ENCODE measurements around the gene BICRAL.

The BICRAL gene

DNA sequence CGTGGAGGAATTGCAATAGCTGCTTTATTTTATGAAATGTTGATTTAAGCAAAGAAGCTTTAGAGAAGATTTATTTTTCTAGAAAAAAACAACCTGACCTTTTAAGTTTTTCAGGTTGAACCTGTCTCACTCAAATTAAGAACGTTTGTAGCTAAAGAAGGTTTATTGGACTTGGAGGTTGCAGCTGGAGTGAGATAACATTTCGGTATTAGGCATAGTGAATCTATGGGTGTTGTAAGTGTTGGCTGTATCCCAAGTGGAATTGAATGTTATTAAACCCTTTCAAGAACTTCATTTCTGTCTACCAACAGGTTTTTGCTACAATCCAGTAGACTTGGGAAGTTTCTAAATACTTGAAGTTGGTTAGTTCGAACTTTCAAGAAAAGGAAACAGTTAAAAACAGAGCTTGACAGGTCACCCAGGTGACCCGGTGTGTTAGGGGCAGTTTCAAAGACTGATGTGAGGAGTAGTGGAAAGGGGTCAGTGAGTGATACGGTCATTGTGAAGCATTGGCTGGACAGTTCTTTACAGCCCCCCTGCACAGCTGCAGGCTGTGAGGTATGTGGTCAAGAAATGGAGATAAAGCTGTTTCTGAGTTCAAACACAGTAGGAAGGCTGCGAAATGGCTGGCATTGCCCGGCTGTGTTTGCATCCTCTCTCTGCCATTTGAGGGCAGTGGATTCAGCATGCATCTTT lies 33.5 kb upstream of the BICRAL start:
- in situ Hi-C loops (cut with HindIII; ENCODE audit: low pct_unique_long_range_greater_than_20kb, low sequenced_read_pairs), result no loop called here
- no peak for TF ChIP-seq JUND (IDR thresholded peaks at IDR 0.05; ENCODE audit: low read depth)
- DNase-seq (ENCODE audit: low read depth in 1 of 2, low spot score in 1 of 2), result no peak

DNA sequence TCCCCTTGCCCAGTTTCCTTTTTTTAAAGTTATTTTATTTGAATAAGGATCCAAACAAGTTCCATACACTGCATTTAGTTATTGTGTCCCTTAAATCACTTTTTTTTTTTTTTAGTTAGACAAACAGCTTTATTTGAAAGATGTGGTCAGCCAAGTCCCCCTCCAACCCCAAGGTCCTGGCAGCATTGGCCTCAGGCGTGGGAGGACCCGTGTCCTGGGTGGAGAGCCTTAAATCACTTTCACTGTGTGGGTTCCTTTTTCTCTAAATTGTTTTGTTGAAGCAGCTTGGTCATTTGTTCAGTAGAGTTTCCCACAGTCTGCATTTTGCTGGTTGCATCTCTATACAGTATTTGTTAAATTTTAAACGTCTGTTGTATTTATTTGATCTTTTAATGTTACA lies 30.8 kb upstream of the BICRAL start:
- DNase-seq (ENCODE audit: low read depth in 1 of 2, low spot score in 1 of 2), result no peak
- in situ Hi-C loops (cut with HindIII; ENCODE audit: low pct_unique_long_range_greater_than_20kb, low sequenced_read_pairs), result no loop called here
- TF ChIP-seq JUND (IDR thresholded peaks at IDR 0.05; ENCODE audit: low read depth), result no peak

DNA sequence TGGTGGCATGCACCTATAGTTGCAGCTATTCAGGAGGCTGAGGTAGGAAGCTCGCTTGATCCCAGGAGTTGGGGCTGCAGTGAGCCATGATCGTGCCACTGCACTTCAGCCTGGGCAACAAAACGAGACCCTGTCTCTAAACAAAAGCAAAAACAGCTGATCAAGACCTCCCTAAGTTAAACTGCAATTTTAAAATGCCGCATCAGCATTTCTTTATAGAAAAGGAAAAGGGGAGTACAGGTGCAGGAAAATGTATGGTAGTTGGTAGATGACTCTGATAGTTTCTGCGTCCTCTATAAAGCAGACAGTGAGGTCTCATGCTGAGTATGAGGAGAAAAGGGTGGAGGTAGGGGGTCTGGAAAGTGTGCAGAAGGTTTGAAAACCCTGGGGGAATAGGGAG lies 27.1 kb upstream of the BICRAL start:
- no peak for TF ChIP-seq JUND (IDR thresholded peaks at IDR 0.05; ENCODE audit: low read depth)
- in situ Hi-C loops (cut with HindIII; ENCODE audit: low pct_unique_long_range_greater_than_20kb, low sequenced_read_pairs), result no loop called here
- DNase-seq (ENCODE audit: low read depth in 1 of 2, low spot score in 1 of 2), result no peak

DNA sequence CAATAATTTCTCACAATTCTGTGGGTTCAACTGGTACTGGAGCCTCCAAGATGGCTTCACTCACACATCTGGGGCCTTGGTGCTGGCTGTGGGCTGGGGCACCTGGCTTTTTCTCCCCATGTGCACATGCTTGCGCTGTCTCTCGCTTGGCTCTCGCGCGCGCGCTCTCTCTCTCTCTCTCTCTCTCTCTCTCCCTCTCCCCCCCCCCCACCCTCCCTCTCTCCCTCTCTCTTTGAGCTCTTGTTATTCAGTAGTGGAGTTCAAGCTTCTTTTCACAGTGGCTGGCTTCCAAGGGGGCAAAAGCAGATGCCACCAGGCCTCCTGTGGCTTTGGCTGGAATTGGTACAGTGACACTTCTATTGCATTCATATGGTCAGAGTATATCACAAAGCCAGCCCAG lies 25.1 kb upstream of the BICRAL start:
- in situ Hi-C loops (cut with HindIII; ENCODE audit: low pct_unique_long_range_greater_than_20kb, low sequenced_read_pairs), result no loop called here
- no peak for DNase-seq (ENCODE audit: low read depth in 1 of 2, low spot score in 1 of 2)
- TF ChIP-seq JUND (IDR thresholded peaks at IDR 0.05; ENCODE audit: low read depth), result no peak

DNA sequence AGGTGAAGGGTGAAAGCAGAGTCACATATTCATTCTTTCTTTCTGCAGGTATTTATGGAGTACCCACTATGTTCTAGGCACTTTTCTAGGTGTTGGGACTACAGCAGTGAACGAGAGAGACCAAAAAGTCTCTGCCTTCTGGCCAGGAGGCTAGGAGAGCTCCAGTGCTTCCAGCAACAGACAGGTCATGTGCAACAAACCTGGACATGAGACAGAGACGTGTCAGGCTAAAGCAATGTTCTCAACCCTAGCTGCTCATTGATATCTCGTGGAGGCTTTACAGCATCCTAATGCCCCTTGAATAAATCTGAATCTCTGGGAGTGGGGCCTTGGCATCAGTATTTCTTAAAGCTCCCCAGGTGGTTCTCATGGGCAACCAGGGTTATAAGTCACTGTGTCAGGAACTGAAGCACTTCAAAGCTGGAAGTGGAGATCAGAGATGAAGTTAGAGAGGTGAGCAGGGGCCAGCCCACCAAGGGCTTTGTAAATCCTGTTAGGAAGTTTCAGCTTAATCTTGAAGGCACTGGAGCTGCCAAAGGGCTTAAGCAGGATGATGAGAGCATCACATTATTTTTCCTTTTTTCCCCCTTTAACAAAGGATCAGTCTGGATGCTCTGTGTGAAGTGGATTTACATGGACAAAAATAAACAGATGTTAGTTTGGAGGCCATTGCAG lies 23.0 kb upstream of the BICRAL start:
- TF ChIP-seq JUND (IDR thresholded peaks at IDR 0.05; ENCODE audit: low read depth), result no peak
- DNase-seq (ENCODE audit: low read depth in 1 of 2, low spot score in 1 of 2), result no peak
- in situ Hi-C loops (cut with HindIII; ENCODE audit: low pct_unique_long_range_greater_than_20kb, low sequenced_read_pairs), result no loop called here

DNA sequence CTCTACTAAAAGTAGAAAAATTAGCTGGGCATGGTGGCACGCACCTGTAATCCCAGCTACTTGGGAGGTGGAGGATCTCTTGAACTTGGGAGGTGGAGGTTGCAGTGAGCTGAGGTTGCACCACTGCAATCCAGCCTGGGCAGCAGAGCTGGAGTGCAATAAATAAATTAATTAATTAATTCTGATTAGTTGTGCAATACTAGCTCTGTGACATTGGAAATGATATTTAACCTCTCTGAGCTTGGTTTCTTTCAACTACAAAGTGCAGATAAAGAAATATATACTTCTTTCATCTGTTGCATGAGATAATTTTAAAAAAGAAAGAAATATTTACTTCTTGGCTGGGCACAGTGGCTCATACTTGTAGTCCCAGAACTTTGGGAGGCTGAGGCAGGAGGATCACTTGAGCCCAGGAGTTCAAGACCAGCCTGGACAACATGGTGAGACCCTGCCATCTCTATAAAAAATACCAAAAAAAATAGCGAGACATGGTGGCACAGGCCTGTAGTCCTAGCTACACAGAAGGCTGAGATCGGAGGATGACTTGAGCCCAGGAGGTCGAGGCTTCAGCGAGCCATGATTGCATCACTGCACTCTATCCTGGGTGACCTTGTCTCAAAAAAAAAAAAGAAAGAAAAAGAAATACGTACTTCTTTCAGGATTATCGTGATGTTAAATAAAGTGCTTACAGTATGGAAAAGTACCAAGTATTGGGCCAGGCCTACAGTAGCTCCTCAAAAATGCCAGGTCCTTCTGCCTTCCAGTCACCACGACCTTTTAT lies 20.4 kb upstream of the BICRAL start:
- in situ Hi-C loops (cut with HindIII; ENCODE audit: low pct_unique_long_range_greater_than_20kb, low sequenced_read_pairs), result no loop called here
- TF ChIP-seq JUND (IDR thresholded peaks at IDR 0.05; ENCODE audit: low read depth), result no peak
- DNase-seq (ENCODE audit: low read depth in 1 of 2, low spot score in 1 of 2), result no peak

DNA sequence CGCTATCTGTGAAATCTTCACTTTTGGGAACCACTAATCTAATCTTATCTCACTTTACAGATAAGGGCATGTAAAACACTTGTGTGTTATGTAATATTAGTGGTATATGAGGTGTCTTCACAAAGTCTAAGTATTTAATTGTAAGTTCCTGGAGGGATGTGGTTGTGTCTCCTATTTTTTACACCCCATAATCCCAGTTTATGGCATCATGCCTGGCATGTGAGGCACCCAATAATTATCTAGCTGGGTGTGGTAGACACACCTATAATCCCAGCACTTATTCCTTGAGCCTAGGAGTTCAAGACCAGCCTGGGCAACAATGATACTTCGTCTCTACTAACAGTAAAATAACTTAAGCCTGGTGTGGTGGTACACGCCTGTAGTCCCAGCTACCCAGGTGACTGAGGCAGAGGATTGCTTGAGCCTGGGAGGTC lies 19.4 kb upstream of the BICRAL start:
- in situ Hi-C loops (cut with HindIII; ENCODE audit: low pct_unique_long_range_greater_than_20kb, low sequenced_read_pairs), result no loop called here
- no peak for TF ChIP-seq JUND (IDR thresholded peaks at IDR 0.05; ENCODE audit: low read depth)
- DNase-seq (ENCODE audit: low read depth in 1 of 2, low spot score in 1 of 2), result no peak

DNA sequence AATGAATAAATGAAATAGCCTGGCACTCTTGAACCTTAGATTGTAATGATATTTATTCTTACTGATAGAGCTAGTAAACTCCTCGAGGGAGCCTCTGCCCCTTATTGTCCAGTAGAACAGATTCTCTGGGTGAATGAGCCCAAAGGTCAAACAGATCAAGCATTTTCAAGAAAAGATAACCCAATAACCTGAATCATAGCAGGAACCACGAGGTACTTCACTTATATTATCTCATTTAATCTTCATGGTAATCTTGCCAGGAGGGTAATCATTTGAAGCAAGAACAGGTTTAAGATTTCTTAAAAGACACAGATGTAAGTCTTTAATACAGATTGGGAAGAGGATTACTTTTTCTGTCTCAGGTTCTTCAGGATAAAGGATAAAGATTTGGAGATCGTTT lies 18.9 kb upstream of the BICRAL start:
- in situ Hi-C loops (cut with HindIII; ENCODE audit: low pct_unique_long_range_greater_than_20kb, low sequenced_read_pairs), result no loop called here
- no peak for TF ChIP-seq JUND (IDR thresholded peaks at IDR 0.05; ENCODE audit: low read depth)
- no peak for DNase-seq (ENCODE audit: low read depth in 1 of 2, low spot score in 1 of 2)

DNA sequence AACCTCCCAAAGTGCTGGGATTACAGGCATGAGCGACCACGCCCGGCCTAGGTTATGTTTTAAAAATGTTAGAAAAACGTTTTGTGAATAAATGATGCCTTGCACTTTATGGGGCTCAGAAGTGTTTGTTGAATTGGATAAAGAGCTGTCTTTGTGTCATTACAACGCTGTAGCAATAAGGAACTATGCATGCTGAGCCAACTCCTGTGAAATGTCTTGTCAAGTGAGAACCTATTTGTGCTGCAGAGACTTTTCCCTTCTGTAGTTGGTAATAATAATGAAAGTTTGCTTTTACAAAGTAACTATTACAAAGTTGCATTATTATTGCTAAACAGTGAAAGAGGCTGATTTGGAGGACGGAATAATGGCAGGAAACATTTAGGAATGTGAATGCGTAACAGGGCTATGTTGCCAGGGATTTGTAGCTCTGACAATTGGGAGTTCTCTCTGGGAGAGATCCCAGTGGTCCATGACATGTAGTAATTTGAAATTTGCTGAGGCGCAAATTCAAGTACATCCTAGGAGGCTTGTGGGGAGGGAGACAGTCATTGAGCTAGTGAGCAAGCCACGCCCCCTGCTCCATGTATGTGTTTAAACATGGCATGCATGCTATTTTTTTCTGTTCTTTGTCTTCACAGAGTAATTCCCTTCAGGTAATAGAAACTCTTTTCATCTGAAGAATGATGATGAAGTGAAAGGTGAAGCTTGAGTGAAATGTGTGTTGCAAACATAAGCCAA lies 16.8 kb upstream of the BICRAL start:
- in situ Hi-C loops (cut with HindIII; ENCODE audit: low pct_unique_long_range_greater_than_20kb, low sequenced_read_pairs), result no loop called here
- DNase-seq (ENCODE audit: low read depth in 1 of 2, low spot score in 1 of 2), result no peak
- no peak for TF ChIP-seq JUND (IDR thresholded peaks at IDR 0.05; ENCODE audit: low read depth)

DNA sequence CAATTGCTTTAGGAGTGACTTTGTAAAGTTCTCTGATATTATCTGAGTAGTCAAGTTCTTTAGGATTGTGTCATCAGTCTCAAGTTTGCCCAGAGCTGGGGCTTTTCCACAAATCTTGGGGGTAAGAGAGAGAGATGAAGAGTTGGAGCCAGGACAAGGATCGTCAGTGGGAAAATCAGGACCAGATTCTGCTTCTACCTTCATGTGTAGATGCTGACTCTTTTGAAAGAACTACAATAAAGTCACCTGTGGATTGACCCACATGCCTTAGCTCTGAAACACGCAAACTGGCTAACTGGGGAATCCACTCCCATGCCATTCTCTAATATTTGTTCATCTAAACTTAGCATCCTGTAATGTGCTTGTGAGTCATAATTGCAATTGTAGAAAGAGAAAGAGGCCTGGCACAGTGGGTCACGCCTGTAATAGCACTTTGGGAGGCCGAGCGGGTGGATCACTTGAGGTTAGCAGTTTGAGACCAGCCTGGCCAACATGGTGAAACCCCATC lies 15.6 kb upstream of the BICRAL start:
- in situ Hi-C loops (cut with HindIII; ENCODE audit: low pct_unique_long_range_greater_than_20kb, low sequenced_read_pairs), result no loop called here
- DNase-seq (ENCODE audit: low read depth in 1 of 2, low spot score in 1 of 2), result no peak
- no peak for TF ChIP-seq JUND (IDR thresholded peaks at IDR 0.05; ENCODE audit: low read depth)

DNA sequence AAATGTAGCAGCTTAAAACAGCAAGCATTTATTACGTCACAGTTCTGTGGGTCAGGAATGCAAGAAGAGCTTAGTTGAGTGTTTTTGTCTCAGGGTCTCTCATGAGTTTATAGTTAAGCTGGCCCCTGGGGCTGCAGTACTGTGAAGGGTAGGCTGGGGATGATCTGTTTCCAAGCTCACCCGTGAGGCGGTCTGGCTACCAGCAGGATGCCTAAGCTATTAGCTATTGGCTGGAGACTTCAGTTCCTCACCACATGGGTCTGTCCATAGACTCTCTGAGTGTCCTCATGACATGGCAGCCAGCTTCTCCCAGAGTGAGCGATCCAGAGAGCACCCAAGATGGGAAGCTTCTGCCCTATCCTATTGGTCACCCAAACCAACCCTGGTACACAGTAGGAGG lies 12.8 kb upstream of the BICRAL start:
- in situ Hi-C loops (cut with HindIII; ENCODE audit: low pct_unique_long_range_greater_than_20kb, low sequenced_read_pairs), result no loop called here
- DNase-seq (ENCODE audit: low read depth in 1 of 2, low spot score in 1 of 2), result no peak

DNA sequence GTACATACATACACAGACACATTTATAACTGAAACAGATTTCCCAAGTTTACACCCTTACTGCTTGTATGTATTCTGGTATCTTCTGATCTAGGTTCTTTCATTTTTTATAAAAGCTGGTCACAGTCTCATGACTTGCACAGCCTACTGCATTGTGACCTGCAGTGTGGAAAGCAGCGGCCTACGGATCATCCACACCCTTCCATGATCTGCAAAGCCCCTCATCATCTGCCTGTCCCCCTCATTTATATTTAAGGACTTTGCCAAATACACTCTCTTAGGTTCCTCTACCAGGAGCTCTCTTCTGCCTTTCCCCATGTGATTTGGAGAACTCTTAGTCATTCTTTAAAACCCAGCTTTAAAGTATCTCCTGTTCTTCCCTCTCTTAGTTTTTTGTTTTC lies 12.0 kb upstream of the BICRAL start:
- DNase-seq (ENCODE audit: low read depth in 1 of 2, low spot score in 1 of 2), result no peak
- in situ Hi-C loops (cut with HindIII; ENCODE audit: low pct_unique_long_range_greater_than_20kb, low sequenced_read_pairs), result no loop called here

More for the DNA sequence above, 12.8 kb upstream of the BICRAL start:
- no peak for TF ChIP-seq JUND (IDR thresholded peaks at IDR 0.05; ENCODE audit: low read depth)

More for the DNA sequence above, 12.0 kb upstream of the BICRAL start:
- TF ChIP-seq JUND (IDR thresholded peaks at IDR 0.05; ENCODE audit: low read depth), result no peak

All from T47D (cell line).